Gastroesophageal sphincter (tissue), 3 donors: Measurements from ENCODE around the gene LSAMP.

Source experiments
- CTCF ChIP-seq, 4 experiments: fragments of 200-600 bp in 2 of 4; fragments of 450-650 bp in 2 of 4; sonication (generic) in 1 of 4; IDR thresholded peaks; one replicate each; pipeline ENCODE4 v1.5.1; 2017 to 2019; ENCODE audit warnings: antibody characterized with exemption in 4 of 4, mild to moderate bottlenecking in 2 of 4, moderate library complexity in 2 of 4
- POLR2A ChIP-seq, 2 donors: fragments of 450-650 bp; IDR thresholded peaks; one replicate each; pipeline ENCODE4 v1.6.1; 2017; ENCODE audit warnings: antibody characterized with exemption in 2 of 2, mild to moderate bottlenecking in 2 of 2, moderate library complexity in 1 of 2

GRCh38 chr3:116028157-116028556 is 417.1 kb downstream of the LSAMP start:
- TF ChIP-seq POLR2A (IDR thresholded peaks at IDR 0.05) (no peak), CTCF (IDR thresholded peaks at IDR 0.05) (no peak)
